GM12878 (cell line): ENCODE measurements around the gene ROBO4. TPM values are rescaled to one million over a fixed set of nuclear protein-coding genes. Genes with fewer than 3 reads are reported as not detected.

ENCODE experiments used
- ATAC-seq: fragments of 200-7000 bp; cut with Tn5 transposase; 3 replicates; pipeline ENCODE4 v1.9.1; 2020; ENCODE audit warnings: mild to moderate bottlenecking, moderate library complexity
- BruUV-seq: library from RNA; stranded (reverse); fragments of 400-500 nt; replicated peaks from 2 replicates; lab custom pipeline; 2021; lab: Mats Ljungman, UMichigan
- CTCF ChIA-PET: fragments of 300-600 bp; sonication (Branson Sonifier 250); formaldehyde crosslinking; extraction: SDS; loops from one replicate; lab custom pipeline; 2021; ENCODE audit warnings: inconsistent platforms; lab: Yijun Ruan, JAX
- POLR2A ChIA-PET: fragments of 350-600 bp; formaldehyde crosslinking; extraction: SDS; loops from one replicate; lab custom pipeline; 2021; ENCODE audit warnings: inconsistent platforms; lab: Charles Lee
- RAD21 ChIA-PET: fragments of 300-600 bp; sonication (Branson Sonifier 250); formaldehyde crosslinking; loops from one replicate; lab custom pipeline; 2023; ENCODE audit warnings: antibody characterized with exemption; ENCODE audit not compliant: unreplicated experiment; lab: Charles Lee
- SMC1A ChIA-PET: fragments of 300-600 bp; sonication (Branson Sonifier 250); formaldehyde crosslinking; loops from one replicate; lab custom pipeline; 2023; ENCODE audit not compliant: unreplicated experiment, uncharacterized antibody; lab: Charles Lee
- DNase-seq: peaks from one replicate; pipeline ENCODE4 v3.0.0-alpha.2; 2011; ENCODE audit warnings: low read depth, low spot score
- FAIRE-seq: peaks from 3 replicates; lab custom pipeline; 2011; peaks lifted over from hg19 to GRCh38; lab: Jason Lieb, UNC
- H2AFZ ChIP-seq: 2 replicates; pipeline ENCODE4 v1.6.0; 2011; ENCODE audit warnings: low read depth, low read length, control low read depth; ENCODE audit not compliant: control insufficient read depth
- H3K27ac ChIP-seq: 2 replicates; pipeline ENCODE4 v1.5.1; 2011; ENCODE audit warnings: control low read depth; ENCODE audit not compliant: control insufficient read depth, insufficient read depth
- H3K27me3 ChIP-seq, 2 experiments: replicated peaks in 1 of 2; 2 replicates each; pipeline versions ENCODE4 v1.6.0 to v1.6.1; 2011; ENCODE audit warnings: low read length in 1 of 2; ENCODE audit not compliant: control insufficient read depth in 2 of 2, insufficient read depth in 2 of 2
- H3K36me3 ChIP-seq, 2 experiments: 2 replicates each; pipeline ENCODE4 v1.5.1; 2011; ENCODE audit warnings: low read length in 1 of 2; ENCODE audit not compliant: control insufficient read depth in 2 of 2, insufficient read depth in 2 of 2
- H3K4me1 ChIP-seq: 2 replicates; pipeline ENCODE4 v1.6.1; 2011; ENCODE audit warnings: mild to moderate bottlenecking, low read length, moderate library complexity, mixed read lengths; ENCODE audit not compliant: control insufficient read depth, insufficient read depth
- H3K4me2 ChIP-seq: 2 replicates; pipeline ENCODE4 v1.6.0; 2011; ENCODE audit warnings: control low read depth; ENCODE audit not compliant: control insufficient read depth, insufficient read depth
- H3K4me3 ChIP-seq: fragments of 200-600 bp; sonication (generic); 2 replicates; pipeline ENCODE4 v1.5.1; 2016
- H3K79me2 ChIP-seq: 2 replicates; pipeline ENCODE4 v1.6.0; 2011; ENCODE audit warnings: low read length; ENCODE audit not compliant: control insufficient read depth, insufficient read depth
- H3K9ac ChIP-seq: 2 replicates; pipeline ENCODE4 v1.8.0; 2011; ENCODE audit warnings: low read length, control low read depth, mixed read lengths; ENCODE audit not compliant: control insufficient read depth, insufficient read depth
- H3K9me3 ChIP-seq: replicated peaks from 3 replicates; pipeline ENCODE4 v1.5.1; 2011; ENCODE audit warnings: mild to moderate bottlenecking, low read length; ENCODE audit not compliant: control insufficient read depth, insufficient read depth
- H4K20me1 ChIP-seq: 2 replicates; pipeline ENCODE4 v1.6.0; 2011; ENCODE audit not compliant: control insufficient read depth, insufficient read depth
- ELK1 ChIP-seq: IDR thresholded peaks from 2 replicates; pipeline ENCODE4 v1.6.1; 2012; ENCODE audit warnings: low read depth, low read length, improper control_type of control experiment
- FOXM1 ChIP-seq: IDR thresholded peaks from 2 replicates; pipeline ENCODE4 v1.6.1; 2012; ENCODE audit warnings: low read depth, mild to moderate bottlenecking, inconsistent platforms, low read length, moderate library complexity
- MTA3 ChIP-seq: IDR thresholded peaks from 2 replicates; pipeline ENCODE4 v1.6.1; 2012; ENCODE audit warnings: low read length, inconsistent platforms, borderline replicate concordance
- NR2C1 ChIP-seq: fragments of 450-650 bp; IDR thresholded peaks from 2 replicates; pipeline ENCODE4 v1.6.1; 2017; ENCODE audit warnings: antibody characterized with exemption, mild to moderate bottlenecking, moderate library complexity
- POLR2AphosphoS2 ChIP-seq: IDR thresholded peaks from 2 replicates; pipeline ENCODE4 v1.6.1; 2011; ENCODE audit warnings: low read depth, mild to moderate bottlenecking, low read length, improper control_type of control experiment, moderate library complexity
- SRF ChIP-seq, 2 experiments: IDR thresholded peaks; 2 replicates each; pipeline ENCODE4 v1.6.1; 2011; ENCODE audit warnings: low read depth in 2 of 2, low read length in 2 of 2, mild to moderate bottlenecking in 1 of 2, moderate library complexity in 1 of 2
- STAT3 ChIP-seq: IDR thresholded peaks from 2 replicates; pipeline ENCODE4 v1.6.1; 2011; ENCODE audit warnings: low read depth, low read length, improper control_type of control experiment
- SUPT20H ChIP-seq: IDR thresholded peaks from 2 replicates; pipeline ENCODE4 v1.6.1; 2011; ENCODE audit warnings: low read depth, mild to moderate bottlenecking, low read length, moderate library complexity, borderline replicate concordance; ENCODE audit not compliant: control insufficient read depth
- TCF7 ChIP-seq: IDR thresholded peaks from 2 replicates; pipeline ENCODE4 v1.6.1; 2014; ENCODE audit warnings: antibody characterized with exemption, borderline replicate concordance
- ZNF207 ChIP-seq: fragments of 450-650 bp; IDR thresholded peaks from 2 replicates; pipeline ENCODE4 v1.6.1; 2014; ENCODE audit warnings: antibody characterized with exemption, mild to moderate bottlenecking, borderline replicate concordance
- ZNF217 ChIP-seq: fragments of 450-650 bp; IDR thresholded peaks from 2 replicates; pipeline ENCODE4 v1.6.1; 2017; ENCODE audit warnings: antibody characterized with exemption, mild to moderate bottlenecking
- ZZZ3 ChIP-seq: IDR thresholded peaks from 2 replicates; pipeline ENCODE4 v1.6.1; 2011; ENCODE audit warnings: low read depth; ENCODE audit not compliant: control insufficient read depth, insufficient read length
- WGBS: methylation state at CpG from one replicate; pipeline ENCODE4 v1.1.6; 2016; ENCODE audit warnings: low lambda C conversion rate; ENCODE audit not compliant: insufficient replicate concordance, insufficient coverage; ENCODE audit errors: missing lambda C conversion rate; 5-methylcytosine and 5-hydroxymethylcytosine counted together
- in situ Hi-C: fragments of 300-500 bp; cut with MboI; formaldehyde crosslinking; loops from 9 replicates; pipeline ENCODE4 v1.14.3; 2018; ENCODE audit warnings: mixed read lengths
- intact Hi-C: fragments of 100-400 bp; cut with micrococcal nuclease; formaldehyde crosslinking; loops from one replicate; pipeline ENCODE4 v1.14.2; 2022; ENCODE audit not compliant: unreplicated experiment
- polyA plus RNA-seq, 11 experiments: library from polyadenylated mRNA; depleted of rRNA in 4 of 11; unstranded in 6 of 11; stranded (reverse) in 5 of 11; fragments of >200 nt; fragmentation: Nextera tagmentation in 4 of 11; fragmentation: Illumina TruSeq in 1 of 11; extraction: Ambion mirVana in 4 of 11; extraction: Trizol in 1 of 11; gene quantifications; 1 replicate in 1 of 11; 2 replicates in 10 of 11; pipeline versions ENCODE4 v1.2.1 to v1.2.3, GENCODE V29; 2011 to 2016; ENCODE audit warnings: inconsistent platforms in 2 of 11, missing spikeins in 2 of 11, low read depth in 1 of 11
- total RNA-seq, 4 experiments: library from RNA; depleted of rRNA in 3 of 4; stranded (reverse); fragments of >200 nt in 3 of 4; fragmentation: Illumina TruSeq in 1 of 4; extraction: Trizol in 1 of 4; gene quantifications; 2 replicates each; pipeline versions ENCODE4 v1.2.1 to v1.2.3, GENCODE V29; 2013 to 2021
- TF ChIP-seq, protein P1 (sequence below): IDR thresholded peaks from 2 replicates; pipeline ENCODE4 v1.6.1; 2012; ENCODE audit warnings: improper control_type of control experiment, low read depth, low read length; ENCODE audit not compliant: insufficient replicate concordance

Gene ROBO4
- total and polyA plus RNA-seq, 10 of the 15 experiments (the other 5 are each of a cell fraction or from before 2014, with no cell fraction given) = not detected

GRCh38 chr11:124945826-124946225 lies 48.2 kb upstream of the ROBO4 start:
- Histone ChIP-seq H3K9me3 (no peaks in the 10 kb centered on the region), H4K20me1 (no peaks in the 10 kb centered on the region), H3K4me1 (no peaks in the 10 kb centered on the region)
- POLR2A ChIA-PET = interaction anchor here (1.4 kb wide), 1 partner anchor 8 kb away, joined by 3 read pairs; no protein-coding TSS in a partner anchor
- intact Hi-C loops = no loop called here
- RAD21 ChIA-PET = no interaction called here
- TF ChIP-seq SRF (IDR thresholded peaks at IDR 0.05; ENCODE audit: low read depth in 2 of 2, low read length in 2 of 2) = no peak
- no peak for TF ChIP-seq ZNF207
- TF ChIP-seq, protein P1, sequence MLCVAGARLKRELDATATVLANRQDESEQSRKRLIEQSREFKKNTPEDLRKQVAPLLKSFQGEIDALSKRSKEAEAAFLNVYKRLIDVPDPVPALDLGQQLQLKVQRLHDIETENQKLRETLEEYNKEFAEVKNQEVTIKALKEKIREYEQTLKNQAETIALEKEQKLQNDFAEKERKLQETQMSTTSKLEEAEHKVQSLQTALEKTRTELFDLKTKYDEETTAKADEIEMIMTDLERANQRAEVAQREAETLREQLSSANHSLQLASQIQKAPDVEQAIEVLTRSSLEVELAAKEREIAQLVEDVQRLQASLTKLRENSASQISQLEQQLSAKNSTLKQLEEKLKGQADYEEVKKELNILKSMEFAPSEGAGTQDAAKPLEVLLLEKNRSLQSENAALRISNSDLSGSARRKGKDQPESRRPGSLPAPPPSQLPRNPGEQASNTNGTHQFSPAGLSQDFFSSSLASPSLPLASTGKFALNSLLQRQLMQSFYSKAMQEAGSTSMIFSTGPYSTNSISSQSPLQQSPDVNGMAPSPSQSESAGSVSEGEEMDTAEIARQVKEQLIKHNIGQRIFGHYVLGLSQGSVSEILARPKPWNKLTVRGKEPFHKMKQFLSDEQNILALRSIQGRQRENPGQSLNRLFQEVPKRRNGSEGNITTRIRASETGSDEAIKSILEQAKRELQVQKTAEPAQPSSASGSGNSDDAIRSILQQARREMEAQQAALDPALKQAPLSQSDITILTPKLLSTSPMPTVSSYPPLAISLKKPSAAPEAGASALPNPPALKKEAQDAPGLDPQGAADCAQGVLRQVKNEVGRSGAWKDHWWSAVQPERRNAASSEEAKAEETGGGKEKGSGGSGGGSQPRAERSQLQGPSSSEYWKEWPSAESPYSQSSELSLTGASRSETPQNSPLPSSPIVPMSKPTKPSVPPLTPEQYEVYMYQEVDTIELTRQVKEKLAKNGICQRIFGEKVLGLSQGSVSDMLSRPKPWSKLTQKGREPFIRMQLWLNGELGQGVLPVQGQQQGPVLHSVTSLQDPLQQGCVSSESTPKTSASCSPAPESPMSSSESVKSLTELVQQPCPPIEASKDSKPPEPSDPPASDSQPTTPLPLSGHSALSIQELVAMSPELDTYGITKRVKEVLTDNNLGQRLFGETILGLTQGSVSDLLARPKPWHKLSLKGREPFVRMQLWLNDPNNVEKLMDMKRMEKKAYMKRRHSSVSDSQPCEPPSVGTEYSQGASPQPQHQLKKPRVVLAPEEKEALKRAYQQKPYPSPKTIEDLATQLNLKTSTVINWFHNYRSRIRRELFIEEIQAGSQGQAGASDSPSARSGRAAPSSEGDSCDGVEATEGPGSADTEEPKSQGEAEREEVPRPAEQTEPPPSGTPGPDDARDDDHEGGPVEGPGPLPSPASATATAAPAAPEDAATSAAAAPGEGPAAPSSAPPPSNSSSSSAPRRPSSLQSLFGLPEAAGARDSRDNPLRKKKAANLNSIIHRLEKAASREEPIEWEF = no peak
- no peak for TF ChIP-seq TCF7
- TF ChIP-seq ZNF217 = no peak
- no peak for TF ChIP-seq ZZZ3
- no peak for TF ChIP-seq SUPT20H
- TF ChIP-seq POLR2AphosphoS2 = no peak
- no peak for TF ChIP-seq STAT3
- no peak for TF ChIP-seq NR2C1
- TF ChIP-seq MTA3 = no peak
- no peak for TF ChIP-seq ELK1
- no peak for TF ChIP-seq FOXM1
- TF ChIP-seq, all 136 proteins: peak for 0
- Histone ChIP-seq H3K79me2 (no peaks in the 10 kb centered on the region), H3K36me3 (no peaks in the 10 kb centered on the region), H3K4me2 (no peak overlapping the region), H3K9ac (no peak overlapping the region), H2AFZ (no peak overlapping the region), H3K27ac (no peak overlapping the region), H3K27me3 (no peaks in the 10 kb centered on the region), H3K4me3 (no peak overlapping the region)
- DNase-seq (no peak), ATAC-seq (no peak), FAIRE-seq (no peak)
- in situ Hi-C loops = no loop called here
- ChIA-PET SMC1A (interaction anchor here (1.2 kb wide), 1 partner anchor 8 kb away, joined by 4 read pairs; the partner anchor contains the start of gene CCDC15), CTCF (no interaction called here)
- 63% methylated on average over 6 of the region's 6 CpGs for WGBS
- BruUV-seq = no TSS peak
